ENCODE data around the gene SNX25.

DNA sequence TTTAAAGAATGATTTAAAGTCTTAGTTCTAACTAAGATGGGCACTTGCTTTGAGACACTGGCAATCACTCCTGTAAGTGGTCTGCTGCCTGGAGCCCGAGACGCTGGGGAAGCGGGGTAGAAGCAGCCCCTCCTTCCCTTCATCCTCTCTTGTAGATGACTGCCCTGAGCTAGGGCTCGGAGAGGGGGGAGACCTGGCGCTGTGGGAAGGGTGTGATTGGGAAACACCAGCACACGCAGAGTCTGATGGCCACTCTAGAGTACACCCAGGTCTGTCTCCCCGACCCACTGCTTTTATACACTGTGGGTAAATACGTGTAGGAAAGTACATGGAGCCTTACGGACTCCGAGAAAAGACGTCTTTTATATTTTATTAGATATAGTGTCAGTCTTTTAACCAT, 162.3 kb downstream of the SNX25 start:
- TF ChIP-seq, protein P1, sequence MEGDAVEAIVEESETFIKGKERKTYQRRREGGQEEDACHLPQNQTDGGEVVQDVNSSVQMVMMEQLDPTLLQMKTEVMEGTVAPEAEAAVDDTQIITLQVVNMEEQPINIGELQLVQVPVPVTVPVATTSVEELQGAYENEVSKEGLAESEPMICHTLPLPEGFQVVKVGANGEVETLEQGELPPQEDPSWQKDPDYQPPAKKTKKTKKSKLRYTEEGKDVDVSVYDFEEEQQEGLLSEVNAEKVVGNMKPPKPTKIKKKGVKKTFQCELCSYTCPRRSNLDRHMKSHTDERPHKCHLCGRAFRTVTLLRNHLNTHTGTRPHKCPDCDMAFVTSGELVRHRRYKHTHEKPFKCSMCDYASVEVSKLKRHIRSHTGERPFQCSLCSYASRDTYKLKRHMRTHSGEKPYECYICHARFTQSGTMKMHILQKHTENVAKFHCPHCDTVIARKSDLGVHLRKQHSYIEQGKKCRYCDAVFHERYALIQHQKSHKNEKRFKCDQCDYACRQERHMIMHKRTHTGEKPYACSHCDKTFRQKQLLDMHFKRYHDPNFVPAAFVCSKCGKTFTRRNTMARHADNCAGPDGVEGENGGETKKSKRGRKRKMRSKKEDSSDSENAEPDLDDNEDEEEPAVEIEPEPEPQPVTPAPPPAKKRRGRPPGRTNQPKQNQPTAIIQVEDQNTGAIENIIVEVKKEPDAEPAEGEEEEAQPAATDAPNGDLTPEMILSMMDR (IDR thresholded peaks at IDR 0.05; ENCODE audit: low read length), result no peak
- TF ChIP-seq EZH2 (IDR thresholded peaks at IDR 0.05; ENCODE audit: borderline replicate concordance, low read length), result no peak
